COLO668 (cell line): ENCODE data around the gene ALX1.

Source experiments
- DNase-seq: peaks from one replicate; lab custom pipeline; 2025; ENCODE audit not compliant: unreplicated experiment; lab: John Stamatoyannopoulos, UW

Gene ALX1

DNA sequence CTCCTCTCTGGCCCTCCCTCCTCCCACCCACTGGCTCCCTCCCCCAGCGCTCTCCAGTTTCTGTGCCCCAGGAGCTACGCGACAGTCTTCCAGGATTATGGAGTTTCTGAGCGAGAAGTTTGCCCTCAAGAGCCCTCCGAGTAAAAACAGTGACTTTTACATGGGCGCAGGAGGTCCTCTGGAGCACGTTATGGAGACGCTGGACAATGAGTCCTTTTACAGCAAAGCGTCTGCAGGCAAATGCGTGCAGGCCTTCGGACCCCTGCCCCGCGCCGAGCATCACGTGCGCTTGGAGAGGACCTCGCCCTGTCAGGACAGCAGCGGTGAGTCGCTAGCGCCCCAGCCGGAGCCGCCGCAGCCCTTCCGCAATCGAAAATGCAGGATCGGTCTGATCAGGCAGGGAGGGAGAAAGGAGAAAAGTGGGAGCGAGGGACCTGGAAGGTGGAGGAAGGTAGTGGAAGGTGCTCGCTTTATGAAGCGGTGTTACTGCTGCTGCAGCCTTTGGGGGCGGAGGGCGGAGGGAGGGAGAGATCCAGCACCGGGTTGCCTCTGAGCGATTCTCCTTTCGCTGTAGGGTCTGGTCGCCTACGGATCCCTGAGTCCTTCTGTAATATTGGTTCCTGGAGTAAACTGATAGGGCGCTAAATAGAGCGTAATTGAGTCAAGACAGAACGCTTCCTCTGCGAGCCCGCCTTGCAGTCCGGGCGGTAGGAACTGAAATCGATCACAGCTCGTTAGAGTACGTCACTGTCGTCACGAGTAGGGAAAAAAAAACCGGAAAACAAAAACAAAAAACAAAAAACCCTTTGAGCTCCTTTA, at the start of gene ALX1:
Gene ALX1, plus strand, starts transcription at position 56 of the 819 bp plus-strand sequence. Its CDS starts 42 bp downstream, at position 98.
- peak; percentile 82 for DNase-seq

DNA sequence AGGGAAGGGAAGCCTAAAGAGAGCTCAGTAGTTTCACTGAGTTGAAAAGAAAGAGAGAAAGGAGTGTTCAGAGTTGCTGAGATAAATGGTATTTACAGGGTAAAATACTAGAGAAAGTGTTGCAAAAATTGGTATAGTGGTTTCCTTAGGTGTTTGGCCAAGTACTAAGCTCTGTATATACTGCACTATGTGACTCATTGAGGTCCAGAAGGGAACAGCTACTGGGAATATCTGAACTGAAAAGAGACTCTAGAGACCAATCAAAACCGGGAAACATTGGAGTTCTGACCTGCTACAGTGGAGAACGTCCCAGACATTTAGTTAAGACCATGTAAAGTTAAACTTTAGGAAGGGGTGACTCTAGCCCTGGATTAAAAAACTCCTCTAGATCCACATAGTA, 42.7 kb upstream of the ALX1 start:
- DNase-seq: no peak

DNA sequence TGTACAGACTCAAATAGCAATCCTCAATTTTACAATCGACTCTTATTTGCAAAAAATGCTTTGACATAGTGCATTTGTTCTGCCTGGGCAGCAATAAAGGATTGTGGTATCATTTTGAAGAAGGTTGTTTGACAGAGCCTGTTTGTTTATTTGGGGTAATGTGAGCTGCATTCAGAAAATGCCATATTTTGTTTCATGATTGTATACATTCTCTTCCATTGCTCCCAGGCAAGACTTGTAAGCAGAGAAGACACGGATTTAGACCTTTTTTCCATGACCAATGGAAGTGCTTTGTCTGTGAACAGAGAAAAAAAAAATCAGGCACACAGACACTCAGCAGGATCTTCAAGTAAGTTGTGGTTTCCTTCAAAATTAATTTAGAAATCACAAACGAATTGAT, 35.5 kb upstream of the ALX1 start:
- DNase-seq: no peak

DNA sequence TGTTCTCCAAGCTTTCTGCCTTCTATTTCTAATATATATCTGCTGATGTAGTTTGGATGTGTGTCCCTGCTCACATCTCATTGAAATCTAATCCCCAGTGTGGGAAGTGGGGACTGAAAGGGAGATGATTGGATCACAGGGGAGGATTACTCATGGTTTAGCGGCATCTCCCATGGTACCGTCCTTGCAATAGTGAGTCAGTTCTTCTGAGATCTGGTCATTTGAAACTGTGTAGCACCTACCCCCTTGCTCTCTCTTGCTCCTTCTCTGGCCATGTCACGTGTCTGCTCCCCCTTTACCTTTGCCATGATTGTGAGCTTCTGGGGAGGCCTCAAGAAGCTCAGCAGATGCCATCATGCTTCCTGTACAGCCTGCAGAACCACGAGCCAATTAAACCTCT, 26.2 kb upstream of the ALX1 start:
- no peak for DNase-seq

DNA sequence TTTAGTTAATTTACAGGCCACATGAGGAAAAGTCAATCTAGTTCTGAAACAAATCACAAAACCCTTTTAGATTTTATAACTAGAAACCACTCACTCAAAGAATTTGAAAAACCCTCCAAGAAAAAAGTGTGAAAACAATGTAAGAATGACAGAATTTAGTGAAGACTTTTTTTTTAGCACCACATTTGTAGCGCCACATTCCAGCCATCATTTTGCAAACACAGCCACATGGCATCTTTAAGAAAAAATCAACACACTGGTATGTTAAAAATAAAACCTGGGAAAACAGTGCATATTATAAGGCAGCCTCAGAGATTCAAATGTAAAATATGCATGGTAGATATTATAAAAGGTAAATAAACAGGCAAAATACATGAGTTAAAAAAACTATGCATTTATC, 22.3 kb upstream of the ALX1 start:
- DNase-seq: no peak

DNA sequence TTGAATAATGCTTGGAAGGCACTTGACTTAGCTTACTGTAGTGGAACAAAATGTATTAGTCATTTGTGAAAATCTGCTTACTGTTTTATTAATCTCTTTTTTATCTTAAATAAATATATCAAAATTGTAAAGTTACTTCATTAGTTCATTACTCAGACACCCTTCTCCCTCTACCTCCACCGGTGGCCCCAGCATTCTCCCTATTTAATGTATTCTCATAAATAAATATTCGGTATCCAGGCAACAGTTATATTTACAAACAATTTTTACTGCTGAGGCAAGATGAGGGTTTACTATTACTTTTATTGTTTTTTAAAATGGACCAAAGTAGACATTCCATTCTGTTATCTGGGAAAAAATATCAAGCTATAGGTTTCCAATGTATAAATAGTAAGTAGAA, 19.6 kb upstream of the ALX1 start:
- no peak for DNase-seq

DNA sequence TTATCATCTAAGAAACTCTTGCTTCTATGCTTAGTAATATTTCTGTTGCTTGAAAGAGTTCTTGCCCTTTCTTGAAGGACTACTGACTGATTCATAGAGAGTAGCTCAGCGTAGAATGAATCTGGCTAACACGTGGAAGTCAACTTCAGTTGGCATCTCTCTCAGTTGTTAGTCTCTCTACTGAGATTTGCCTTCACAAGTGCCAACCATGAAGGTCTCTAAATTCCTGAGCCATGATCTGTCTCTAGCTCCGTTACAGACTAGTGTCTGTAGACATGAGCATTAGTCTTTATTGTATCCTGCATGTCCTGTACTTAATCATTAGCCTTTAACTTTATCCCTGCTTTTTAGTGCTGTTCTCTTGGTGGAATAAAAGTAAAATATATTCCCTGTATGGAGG, 19.1 kb upstream of the ALX1 start:
- no peak for DNase-seq

DNA sequence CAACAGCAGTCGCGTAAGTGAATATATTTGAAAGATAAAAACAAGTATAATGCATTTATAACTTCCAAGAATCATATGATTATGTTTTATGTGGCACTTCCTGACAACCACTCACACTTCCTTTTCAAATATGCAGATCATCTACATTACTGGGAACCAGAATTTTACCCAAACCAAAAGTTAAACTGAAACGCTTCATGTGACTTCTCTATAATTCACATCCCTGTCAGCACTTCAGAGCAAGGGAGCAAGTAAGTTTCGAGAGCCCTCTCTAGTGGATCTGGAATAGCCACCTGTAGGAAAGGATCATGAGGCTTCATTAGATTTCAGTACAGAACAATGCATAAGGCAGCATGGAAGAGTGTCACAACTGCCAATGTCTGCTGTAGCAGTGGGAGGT, 13.7 kb upstream of the ALX1 start:
- DNase-seq: no peak

DNA sequence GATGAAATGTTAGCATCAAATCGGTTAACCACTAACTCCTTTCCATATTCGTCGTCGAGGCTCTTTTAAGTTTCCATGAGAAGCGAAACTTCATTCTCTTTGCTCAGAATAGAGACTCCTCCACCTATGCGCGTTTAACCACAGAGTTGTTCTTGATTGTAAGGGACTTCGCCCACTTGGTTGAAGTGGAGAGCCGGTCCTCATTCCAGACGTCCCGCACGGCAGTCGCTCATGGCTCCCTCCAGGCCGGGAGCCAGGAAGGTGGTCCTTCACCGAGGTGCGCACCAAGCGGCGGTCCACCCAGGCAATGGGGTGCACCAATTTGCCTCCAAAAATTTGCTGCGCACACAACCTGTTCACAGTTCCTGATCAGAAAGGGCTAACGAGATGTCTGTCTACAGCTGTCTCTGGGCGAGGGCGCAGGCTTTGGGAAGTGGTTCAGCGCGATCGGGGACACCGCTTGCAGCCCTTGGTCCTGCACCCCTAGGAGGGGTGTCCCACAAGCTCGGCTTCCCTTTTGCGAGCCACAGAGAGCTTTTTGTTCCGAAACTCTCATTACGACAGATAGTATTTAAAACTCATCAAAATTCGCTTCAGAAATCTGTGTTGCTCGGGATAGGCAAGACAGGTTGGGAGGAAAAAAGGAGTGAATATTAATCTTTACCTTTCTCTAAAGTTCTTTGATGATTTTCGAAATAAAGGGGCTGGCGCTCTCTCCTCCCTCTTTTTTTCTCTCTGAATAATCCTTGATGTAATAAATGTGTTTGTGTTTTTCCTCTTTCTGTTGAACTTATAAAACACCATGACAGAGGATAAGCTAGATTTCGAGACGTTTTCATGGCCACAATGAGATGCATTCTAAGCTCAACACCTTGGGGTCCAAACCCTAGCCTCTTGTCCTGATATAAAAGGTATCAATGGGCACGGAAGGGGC, 6.4 kb upstream of the ALX1 start:
- no peak for DNase-seq

DNA sequence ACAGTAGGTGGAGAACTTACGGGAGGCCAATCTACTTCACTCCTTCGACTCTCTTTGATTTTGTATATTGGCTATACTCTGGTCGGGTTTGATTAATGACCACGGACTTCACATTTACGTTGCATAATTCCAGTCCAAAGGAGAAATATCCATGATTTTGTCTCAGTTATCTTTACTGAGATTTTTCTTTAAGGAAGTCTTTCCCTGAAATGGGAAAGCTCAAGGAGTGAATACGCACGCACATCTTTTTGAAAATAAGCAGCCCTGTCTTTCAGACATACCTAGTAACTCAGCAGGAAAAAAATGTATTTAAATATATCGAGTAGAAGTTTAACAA, 5.7 kb upstream of the ALX1 start:
- no peak for DNase-seq

DNA sequence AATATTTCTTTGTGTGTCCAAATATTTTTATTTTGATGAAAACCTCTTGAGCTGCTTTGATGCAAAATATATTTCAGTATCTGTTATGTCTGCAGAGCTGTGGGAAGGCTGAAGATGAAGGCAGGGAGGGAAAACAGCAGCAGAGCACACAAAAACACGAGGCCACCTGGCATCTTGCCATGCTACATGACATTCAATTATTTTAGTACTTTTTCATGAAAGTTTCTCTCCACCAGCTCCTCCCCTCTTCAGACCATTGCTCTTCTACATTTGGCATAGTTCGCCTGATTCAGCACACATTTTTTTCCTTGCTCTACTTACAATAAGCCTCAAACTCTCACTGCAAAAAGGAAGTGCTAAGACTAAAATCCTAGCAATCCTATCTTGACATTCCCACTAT, 4.6 kb upstream of the ALX1 start:
- DNase-seq: no peak

DNA sequence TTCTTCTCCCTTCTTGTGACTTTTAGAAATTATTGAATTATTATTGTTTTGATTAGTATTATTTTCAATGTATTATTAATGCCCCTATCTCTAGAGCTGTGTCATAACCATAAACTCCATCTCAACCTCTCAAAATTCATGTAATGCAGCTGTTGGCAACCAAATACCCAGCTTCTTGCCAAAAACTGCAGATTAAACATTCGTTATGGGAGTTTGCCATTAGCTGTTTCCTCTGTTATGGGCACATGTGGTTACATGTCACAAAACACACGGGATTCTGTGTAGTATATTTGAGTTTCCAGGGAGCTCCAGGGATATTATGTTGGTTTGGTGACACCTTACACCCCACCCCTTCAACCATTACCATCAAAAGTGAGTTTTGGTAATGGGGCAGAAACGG, 2.8 kb upstream of the ALX1 start:
- no peak for DNase-seq

DNA sequence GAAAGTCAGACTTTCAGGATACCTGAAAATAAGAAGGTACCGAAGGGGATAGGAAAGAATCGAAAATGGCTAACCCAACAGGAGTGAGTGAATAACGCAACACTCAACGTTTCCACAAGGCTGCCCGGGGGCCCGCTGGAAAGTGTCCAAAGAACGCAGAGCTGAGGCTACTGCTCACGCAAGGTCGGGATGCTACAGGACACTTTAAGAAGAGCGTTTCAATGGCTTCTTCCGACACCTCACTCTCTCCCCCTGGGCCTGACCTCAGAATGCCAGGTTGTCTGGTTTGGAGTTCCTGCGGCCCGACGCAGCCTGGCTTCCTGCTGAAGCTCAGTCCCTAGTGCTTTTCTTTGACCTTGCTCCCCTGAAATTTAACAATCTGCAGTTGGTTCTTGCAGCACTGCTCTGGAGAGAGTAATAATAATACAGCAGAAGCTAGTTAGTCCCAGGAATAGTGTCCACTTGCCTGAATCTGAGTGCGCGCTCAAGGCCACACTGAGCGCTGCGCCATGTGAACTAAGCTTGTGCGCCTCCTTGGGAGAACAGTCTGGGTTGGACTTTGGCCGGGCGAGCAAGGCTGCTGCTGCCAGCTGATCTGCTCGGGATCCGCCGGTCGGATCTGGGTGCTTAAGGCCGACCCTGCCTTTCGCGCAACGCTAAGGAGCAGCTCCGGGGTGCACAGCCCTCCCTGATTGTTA, 2.0 kb upstream of the ALX1 start:
- DNase-seq: no peak

DNA sequence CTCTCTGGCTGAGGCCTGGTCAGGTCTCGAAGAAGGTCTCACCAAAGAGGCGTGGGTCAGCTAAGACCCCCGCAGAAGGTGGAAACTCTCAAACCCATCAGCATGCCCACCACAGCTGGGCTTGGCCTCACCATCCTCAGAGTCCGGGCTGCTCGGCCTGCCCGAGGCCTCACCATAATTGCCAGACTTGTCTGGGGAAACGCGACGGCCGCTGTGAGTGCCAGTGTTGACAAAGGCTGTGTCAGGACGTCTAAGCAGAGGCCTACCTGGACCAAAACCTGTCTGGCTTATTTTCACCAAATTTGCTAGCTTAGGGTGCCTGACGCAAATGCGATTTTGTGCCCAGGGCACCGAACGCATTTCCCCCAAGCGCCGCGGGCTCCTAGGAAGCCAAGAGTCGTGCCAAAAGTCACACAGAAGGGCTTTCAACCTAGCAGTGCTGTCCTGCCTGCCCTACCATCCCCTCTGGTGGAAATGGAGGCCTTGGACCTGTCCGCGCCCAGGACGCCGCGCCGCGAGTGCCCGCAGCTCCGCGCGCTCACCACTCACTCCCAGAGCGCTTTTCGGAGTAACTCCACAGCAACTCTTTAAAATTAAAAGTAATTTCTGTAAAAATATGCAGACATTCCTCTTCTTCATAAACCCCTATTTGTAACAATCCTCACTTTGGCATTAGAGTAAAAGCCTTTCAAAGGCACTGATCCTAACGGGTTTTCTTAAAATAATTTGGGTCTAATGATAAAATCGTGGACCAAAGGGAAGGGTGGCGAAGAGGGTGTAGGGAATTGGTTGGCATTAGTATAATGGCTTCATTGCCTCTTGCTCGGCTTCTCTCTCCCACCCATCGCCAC, 1.2 kb upstream of the ALX1 start:
- DNase-seq: no peak

DNA sequence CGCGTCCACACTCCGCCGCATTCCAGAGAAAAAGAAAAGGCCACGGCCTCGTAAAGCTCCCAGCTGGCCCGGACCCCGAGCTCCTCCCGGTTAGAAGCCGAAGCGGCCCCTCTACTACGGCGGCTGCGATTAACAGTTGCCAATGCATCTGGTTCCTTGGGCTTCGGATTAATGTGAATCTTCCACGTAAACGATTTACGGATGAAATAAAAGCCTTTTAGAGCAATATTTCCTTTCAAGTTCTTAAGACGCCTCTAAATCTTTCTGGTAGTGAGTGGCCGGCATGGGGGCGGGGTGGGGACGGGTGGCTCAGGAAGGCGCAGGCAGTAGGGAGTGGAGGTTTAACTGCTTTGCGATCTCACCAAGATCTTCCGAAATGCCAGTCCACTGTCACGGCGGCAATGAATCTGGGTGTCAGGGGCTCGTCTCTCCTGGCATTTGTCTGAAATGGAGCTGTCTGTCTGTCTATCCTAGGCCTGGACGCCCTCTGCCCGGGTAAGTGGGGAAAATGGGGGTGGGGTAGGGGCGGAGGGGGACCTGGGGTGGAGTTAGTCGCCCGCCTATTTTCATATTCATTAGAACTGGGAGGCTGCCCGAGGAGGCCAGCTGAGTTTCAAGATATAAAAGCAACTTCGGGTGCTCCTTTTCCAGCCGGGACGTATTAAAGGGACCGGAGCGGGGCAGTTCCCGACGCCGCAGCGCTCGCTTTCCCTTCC, 413 bp upstream of the ALX1 start:
- no peak for DNase-seq

DNA sequence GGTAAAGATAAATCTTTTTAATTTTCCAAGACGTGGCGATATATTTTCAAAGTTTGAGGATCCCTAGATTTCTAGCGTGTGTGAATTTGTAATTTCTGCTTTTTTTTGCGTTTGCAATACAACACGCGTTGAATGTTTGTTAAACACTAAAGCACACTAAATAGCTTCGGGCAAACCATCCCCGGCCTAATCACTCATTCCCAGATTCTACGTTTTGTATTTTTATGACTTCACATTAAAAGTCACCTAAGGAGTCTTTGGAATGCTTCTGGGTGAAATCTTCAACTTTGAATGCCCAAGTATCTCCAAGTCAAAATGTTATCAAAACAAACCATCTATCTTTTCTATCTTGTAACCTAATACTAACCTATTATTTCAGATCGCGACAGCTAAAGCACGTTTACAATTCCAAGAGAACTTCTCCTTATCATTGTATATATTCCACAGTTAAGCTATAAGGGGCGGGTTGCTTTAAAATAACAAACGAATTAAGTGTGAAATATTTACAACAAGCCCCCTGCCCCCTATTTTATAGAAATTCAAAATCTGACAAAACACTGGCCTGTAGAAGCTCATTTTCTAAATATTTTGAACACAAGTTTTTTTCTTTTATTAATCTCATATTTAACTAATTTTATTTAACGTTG, 1.1 kb downstream of the ALX1 start:
- no peak for DNase-seq

DNA sequence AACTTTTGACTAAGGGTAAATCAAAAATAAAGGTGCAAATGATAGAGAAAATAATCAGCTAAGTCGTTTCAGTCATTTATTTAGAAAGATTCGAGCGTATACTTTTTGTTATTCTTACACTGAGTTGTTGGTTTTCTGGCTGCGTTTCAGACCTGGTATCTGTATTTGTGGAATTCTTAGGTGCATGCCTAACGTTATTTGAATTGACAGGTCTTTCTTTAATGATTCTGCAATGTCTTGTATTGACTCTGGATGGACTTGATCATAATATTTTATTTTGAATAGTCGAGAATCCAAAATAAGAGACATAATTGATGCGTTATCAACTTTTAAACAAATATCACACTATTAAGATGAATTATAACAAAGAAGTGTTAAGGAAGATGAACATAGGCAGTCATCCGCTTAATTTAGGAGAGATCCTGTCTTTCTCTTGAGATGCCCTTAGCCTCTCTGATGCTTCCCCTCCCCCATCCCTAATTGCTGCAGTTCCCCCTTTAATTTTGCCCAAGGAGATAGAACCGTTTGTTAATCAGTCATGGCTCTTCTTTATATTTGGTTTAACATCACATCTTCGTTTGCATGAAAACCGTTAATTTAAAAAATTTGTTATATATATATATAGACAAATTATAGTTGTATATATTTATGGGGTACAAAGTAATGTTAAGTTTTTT, 1.8 kb downstream of the ALX1 start:
- no peak for DNase-seq

DNA sequence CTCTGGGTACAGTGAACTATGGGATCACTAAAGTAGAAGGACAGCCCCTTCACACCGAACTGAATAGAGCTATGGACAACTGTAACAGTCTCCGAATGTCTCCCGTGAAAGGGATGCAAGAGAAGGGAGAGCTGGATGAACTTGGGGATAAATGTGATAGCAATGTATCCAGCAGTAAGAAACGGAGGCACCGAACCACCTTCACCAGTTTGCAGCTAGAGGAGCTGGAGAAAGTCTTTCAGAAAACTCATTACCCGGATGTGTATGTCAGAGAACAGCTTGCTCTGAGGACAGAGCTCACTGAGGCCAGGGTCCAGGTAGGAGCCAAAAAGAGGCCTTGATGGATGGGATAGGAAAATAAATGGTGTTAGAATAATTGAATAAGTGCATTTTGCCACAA, 3.5 kb downstream of the ALX1 start:
- DNase-seq: no peak

DNA sequence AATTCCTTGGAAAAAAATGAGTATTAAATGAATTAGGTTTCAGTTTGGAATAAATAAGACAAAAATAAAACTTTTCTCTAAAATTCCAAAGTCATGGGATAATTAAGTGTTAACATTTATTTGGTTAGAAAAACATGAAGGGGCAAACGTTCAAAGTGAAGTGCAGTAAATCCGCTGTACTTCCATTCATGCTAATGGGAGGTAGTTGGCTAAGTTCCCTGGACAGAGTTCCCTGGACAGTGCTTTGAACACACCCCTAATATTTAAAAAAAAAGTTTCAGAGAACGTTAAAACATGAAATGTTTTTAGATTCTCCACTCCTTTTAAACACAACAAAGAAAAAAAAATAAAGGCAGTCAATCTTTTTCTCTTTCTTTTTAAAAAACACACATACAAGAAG, 16.3 kb downstream of the ALX1 start:
- no peak for DNase-seq
